Activated naive CD8-positive, alpha-beta T cell treated with anti-CD3 and anti-CD28 coated beads, Interleukin-2, amount 10 ng/mL, durations not matched to agents 7 days and 5 days (primary cell): ENCODE measurements around the gene CCNG2. TPM values are rescaled to one million over a fixed set of nuclear protein-coding genes. Genes with fewer than 3 reads are reported as not detected.

ENCODE experiments used
- ATAC-seq: fragments of 150-1000 bp; cut with Tn5 transposase; one replicate; pipeline ENCODE4 v1.10.0; 2021; ENCODE audit warnings: low read depth, moderate library complexity
- POLR2A ChIA-PET: fragments of 350-600 bp; sonication (Branson Sonifier 250); formaldehyde crosslinking; loops from one replicate; lab custom pipeline; 2021; ENCODE audit warnings: antibody characterized with exemption; lab: Charles Lee
- DNase-seq: peaks from one replicate; pipeline ENCODE4 v3.0.0; 2021
- H3K27ac Mint-ChIP-seq: one replicate; pipeline ENCODE4 v1.8.0; 2022; ENCODE audit warnings: mild to moderate bottlenecking, mixed read lengths
- H3K27me3 Mint-ChIP-seq: one replicate; pipeline ENCODE4 v1.8.0; 2022; ENCODE audit warnings: mild to moderate bottlenecking, moderate library complexity, mixed read lengths
- H3K36me3 Mint-ChIP-seq: one replicate; pipeline ENCODE4 v1.8.0; 2021; ENCODE audit warnings: mild to moderate bottlenecking, mixed read lengths
- H3K4me1 Mint-ChIP-seq: one replicate; pipeline ENCODE4 v1.8.0; 2021; ENCODE audit warnings: mixed read lengths
- H3K4me3 Mint-ChIP-seq: one replicate; pipeline ENCODE4 v1.8.0; 2022; ENCODE audit warnings: mild to moderate bottlenecking, moderate library complexity, mixed read lengths
- H3K9me3 Mint-ChIP-seq: one replicate; pipeline ENCODE4 v1.8.0; 2021; ENCODE audit warnings: mixed read lengths
- total RNA-seq, 2 experiments: library from RNA; stranded (reverse); gene quantifications; one replicate each; pipeline ENCODE4 v1.2.3, GENCODE V29; 2021

CCNG2 gene
- total RNA-seq, 2 experiments from 2014 or later = 29.3 to 29.7 TPM

DNA sequence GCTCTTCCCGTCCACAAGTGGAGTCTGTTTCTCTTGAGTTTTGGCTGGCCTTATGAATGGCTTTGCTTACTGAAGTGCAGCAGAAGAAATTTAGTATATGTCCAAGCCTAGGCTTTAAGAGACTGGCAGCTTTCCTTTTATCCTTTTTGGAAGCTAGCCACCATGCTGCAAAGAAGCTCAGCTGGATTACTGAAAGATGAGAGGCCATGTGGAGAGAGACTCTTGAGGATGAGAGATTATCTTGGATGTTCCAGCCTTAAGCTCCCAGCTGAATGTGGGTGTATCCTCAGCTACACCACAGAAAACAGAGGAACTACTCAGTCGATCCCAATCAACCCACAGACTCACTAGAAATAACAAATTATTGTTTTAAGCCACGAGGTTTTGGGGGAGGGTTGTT is 12.5 kb downstream of the CCNG2 start:
- no peaks in the 10 kb centered on the region for H3K27me3 Mint-ChIP-seq
- no peak overlapping the region for H3K4me3 Mint-ChIP-seq
- POLR2A ChIA-PET = no interaction called here
- peaks cover 33% of the 10 kb centered on the region for H3K36me3 Mint-ChIP-seq
- no peak overlapping the region for H3K27ac Mint-ChIP-seq
- no peak for DNase-seq
- no peaks in the 10 kb centered on the region for H3K9me3 Mint-ChIP-seq
- H3K4me1 Mint-ChIP-seq = peaks cover 3% of the 10 kb centered on the region
- ATAC-seq = no peak

DNA sequence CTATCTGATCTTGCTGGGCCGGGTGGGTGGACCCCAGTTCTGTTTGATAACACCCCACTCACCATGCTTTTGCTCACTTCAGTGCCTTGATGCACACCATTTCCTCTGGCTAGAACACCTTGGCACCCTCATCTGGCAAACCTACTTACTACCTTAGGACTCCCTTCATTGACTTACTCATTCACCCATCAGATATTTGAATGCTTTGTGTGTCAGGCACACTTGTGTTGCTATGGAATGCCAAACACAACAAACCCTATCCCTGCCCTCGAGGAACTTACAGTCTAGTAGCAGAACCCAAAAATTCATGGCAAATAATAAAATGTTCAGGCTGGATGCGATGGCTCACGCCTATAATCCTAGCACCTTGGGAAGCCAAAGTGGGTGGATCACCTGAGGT is 13.9 kb downstream of the CCNG2 start:
- H3K4me1 Mint-ChIP-seq = no peaks in the 10 kb centered on the region
- POLR2A ChIA-PET = no interaction called here
- no peak overlapping the region for H3K4me3 Mint-ChIP-seq
- DNase-seq = no peak
- ATAC-seq = no peak
- no peaks in the 10 kb centered on the region for H3K9me3 Mint-ChIP-seq
- peaks cover 22% of the 10 kb centered on the region for H3K36me3 Mint-ChIP-seq
- H3K27ac Mint-ChIP-seq = peak overlapping the region; percentile 19
- no peaks in the 10 kb centered on the region for H3K27me3 Mint-ChIP-seq

DNA sequence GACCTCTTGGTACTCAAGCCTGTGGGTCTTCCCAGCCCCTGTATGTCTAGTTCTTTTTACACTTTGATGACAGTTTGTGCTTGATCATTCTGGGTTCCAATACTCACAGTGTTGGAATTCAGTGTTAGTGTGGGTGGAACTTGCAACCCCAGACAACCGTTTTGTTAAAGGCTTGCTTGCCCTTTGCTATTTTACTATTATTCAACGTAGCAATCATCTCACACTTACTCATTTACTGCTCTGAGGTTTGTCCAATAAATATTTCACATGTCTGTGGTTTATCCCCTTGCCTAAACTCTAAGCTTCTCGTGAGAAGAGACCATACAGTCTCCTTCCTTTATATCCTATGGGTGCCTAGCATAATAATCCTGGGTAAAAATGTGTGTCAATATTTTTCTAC is 15.3 kb downstream of the CCNG2 start:
- POLR2A ChIA-PET = no interaction called here

DNA sequence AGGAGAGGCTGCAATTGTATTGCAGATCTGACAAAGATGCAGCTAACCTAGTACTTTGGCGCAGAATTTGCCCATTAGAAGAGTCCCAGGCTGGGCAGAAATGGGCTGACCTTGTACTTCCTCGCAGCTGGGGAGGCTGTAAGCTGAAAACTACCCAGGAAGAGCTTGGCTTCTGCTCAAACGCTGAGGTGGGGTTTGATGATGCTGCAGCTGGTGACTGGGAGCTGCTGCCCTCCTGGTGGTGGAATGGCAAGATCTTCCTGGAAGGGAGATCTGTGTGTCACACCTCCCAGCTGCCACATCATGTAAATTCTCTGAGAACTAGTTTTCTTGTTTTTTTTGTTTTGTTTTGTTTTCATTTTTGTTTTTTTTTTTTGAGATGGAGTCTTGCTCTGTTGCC is 17.4 kb downstream of the CCNG2 start:
- POLR2A ChIA-PET = no interaction called here
- H3K36me3 Mint-ChIP-seq = peaks cover 11% of the 10 kb centered on the region
- ATAC-seq = no peak

More for the DNA sequence above, 15.3 kb downstream of the CCNG2 start:
- Mint-ChIP-seq H3K4me1 (no peaks in the 10 kb centered on the region), H3K27ac (no peak overlapping the region), H3K9me3 (no peaks in the 10 kb centered on the region), H3K27me3 (peaks cover 5% of the 10 kb centered on the region), H3K4me3 (no peak overlapping the region), H3K36me3 (peaks cover 17% of the 10 kb centered on the region)
- ATAC-seq (no peak), DNase-seq (no peak)

DNA sequence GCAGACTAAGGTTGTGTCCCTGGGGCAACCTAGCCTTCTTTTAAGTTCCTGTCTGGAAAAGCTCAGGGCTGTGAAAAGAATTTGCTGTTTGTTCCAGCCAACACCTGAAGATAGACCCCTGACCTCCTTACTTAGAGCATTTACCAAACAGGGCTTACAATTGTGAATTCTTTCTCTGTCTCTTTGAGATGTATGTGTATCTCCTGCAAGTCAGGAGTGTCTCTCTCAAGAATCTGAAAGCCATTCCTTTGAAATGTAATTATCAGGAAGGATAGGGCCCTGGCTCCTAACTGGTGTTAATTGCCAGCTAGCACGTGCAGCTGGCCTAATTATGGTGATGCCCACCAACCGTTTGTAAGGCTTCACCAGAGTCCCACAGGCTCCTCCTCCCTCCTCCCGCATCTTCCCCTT is 18.2 kb downstream of the CCNG2 start:
- no peak for ATAC-seq
- Mint-ChIP-seq H3K27ac (no peak overlapping the region), H3K36me3 (peaks cover 7% of the 10 kb centered on the region), H3K4me1 (no peaks in the 10 kb centered on the region), H3K27me3 (peaks cover 20% of the 10 kb centered on the region), H3K9me3 (no peaks in the 10 kb centered on the region), H3K4me3 (no peak overlapping the region)
- no peak for DNase-seq
- POLR2A ChIA-PET = no interaction called here

More for the DNA sequence above, 17.4 kb downstream of the CCNG2 start:
- Mint-ChIP-seq H3K27ac (no peak overlapping the region), H3K4me1 (no peaks in the 10 kb centered on the region), H3K27me3 (peaks cover 18% of the 10 kb centered on the region), H3K4me3 (no peak overlapping the region), H3K9me3 (no peaks in the 10 kb centered on the region)
- DNase-seq = no peak

DNA sequence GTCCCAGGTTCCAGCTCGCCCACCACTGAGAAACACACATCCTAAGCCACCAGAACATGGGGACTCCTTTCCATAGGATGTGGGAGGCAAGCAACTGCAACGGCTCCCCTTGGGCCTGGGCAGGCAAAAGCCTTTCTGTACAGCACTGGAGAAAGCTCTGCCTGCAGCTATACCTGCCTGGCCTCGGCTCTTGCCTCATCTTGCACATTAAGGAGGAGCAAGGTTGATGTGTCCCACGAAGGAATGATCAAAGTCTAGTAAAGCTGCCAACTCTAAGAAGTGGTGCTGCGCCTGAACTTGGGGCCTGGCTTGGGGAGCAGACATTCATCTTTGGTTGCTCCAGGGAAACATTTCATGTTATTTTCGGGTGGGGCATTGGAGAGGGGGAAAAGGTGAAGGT is 19.6 kb downstream of the CCNG2 start:
- H3K27me3 Mint-ChIP-seq = peaks cover 20% of the 10 kb centered on the region
- no peaks in the 10 kb centered on the region for H3K9me3 Mint-ChIP-seq
- H3K36me3 Mint-ChIP-seq = no peaks in the 10 kb centered on the region
- H3K4me3 Mint-ChIP-seq = no peak overlapping the region
- no peak overlapping the region for H3K27ac Mint-ChIP-seq
- DNase-seq (no peak), ATAC-seq (no peak)
- no peaks in the 10 kb centered on the region for H3K4me1 Mint-ChIP-seq
- POLR2A ChIA-PET = no interaction called here

DNA sequence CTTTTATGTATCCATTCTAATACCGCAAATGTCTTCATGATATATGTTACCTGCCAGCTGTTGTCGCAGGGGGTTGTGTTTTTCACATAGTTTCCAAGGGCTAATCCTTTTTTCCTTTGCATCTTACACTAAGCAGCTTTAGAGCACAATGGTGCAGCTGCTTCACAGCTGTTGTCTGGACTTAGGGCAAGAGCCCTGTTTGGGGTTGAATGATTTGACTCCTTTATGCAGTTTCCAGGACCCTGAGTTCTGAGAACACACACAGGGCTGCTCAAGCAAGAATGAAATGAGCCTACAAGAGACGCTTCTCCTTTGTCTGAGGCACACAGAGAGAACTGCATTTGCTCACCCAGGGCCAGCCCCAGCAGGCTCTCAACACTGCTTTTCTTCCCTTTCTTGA is 20.2 kb downstream of the CCNG2 start:
- Mint-ChIP-seq H3K4me1 (no peaks in the 10 kb centered on the region), H3K9me3 (no peaks in the 10 kb centered on the region), H3K27ac (no peak overlapping the region), H3K36me3 (no peaks in the 10 kb centered on the region), H3K4me3 (no peak overlapping the region), H3K27me3 (peaks cover 20% of the 10 kb centered on the region)
- POLR2A ChIA-PET = no interaction called here
- DNase-seq = no peak
- no peak for ATAC-seq

DNA sequence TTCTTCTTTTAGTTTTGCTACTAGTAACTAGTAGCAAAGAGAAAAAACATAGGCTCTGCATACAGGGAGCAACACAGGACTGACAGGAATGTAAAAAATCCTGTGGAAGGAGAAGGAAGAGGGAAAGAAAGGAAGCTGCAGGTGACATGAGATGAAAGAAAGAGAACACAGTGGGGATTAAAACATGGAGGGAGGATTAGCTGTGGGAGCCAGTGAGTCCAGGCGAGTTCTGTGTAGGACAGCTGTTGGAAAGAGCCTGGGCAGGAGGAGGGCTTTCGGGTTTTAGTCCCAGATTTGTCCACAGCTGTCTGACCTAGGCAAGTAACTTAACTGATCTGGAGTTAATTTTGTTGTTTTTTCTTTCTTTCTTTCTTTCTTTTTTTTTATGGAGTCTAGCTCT is 21.6 kb downstream of the CCNG2 start:
- no peak overlapping the region for H3K4me3 Mint-ChIP-seq
- ATAC-seq = no peak
- no peaks in the 10 kb centered on the region for H3K9me3 Mint-ChIP-seq
- DNase-seq = no peak
- H3K4me1 Mint-ChIP-seq = no peaks in the 10 kb centered on the region
- no peak overlapping the region for H3K27ac Mint-ChIP-seq
- POLR2A ChIA-PET = no interaction called here
- no peaks in the 10 kb centered on the region for H3K36me3 Mint-ChIP-seq
- peaks cover 20% of the 10 kb centered on the region for H3K27me3 Mint-ChIP-seq

DNA sequence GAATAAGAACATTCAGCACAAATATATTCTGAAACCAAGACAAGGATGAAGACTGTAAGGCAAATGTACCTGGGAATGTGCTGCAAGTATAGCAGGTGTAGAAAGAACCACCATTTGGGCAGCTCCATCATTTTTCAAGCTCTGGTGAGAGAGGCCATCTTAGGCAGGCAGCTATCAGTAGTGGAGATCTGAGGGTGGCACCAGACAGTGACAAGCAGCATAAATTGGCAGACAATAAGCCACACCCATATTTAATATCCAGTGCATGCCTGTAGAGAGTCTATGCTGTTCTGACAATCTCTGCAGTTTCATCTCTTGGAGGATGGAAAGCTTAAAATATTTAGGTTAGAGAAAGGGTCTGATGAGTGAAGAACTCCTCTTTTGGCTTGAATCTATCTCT is 22.5 kb downstream of the CCNG2 start:
- no peak for DNase-seq
- H3K27me3 Mint-ChIP-seq = peaks cover 23% of the 10 kb centered on the region
- POLR2A ChIA-PET = no interaction called here

DNA sequence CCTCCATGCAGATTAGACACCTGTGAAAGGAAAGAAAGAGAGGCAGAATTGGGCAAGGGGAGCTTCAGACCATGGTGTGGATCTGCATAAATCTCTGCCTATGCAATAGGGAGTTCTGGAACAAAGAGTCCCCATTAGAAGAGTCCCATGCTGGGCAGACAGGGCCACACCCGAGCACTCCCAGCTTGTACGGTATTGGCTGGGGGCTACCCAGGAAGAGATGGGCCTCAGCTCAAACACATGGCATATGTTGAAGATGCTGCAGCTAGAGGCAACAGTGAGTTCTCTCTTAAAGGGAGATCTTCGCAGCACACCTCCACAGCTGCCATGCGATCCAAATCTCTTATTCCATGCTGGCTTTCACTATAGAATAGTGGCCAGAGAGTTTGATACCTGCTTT is 24.7 kb downstream of the CCNG2 start:
- Mint-ChIP-seq H3K4me1 (no peaks in the 10 kb centered on the region), H3K27ac (no peak overlapping the region), H3K9me3 (no peaks in the 10 kb centered on the region), H3K36me3 (no peaks in the 10 kb centered on the region), H3K27me3 (peaks cover 28% of the 10 kb centered on the region), H3K4me3 (no peak overlapping the region)
- no peak for ATAC-seq
- POLR2A ChIA-PET = interaction anchor here (0.6 kb wide), 1 partner anchor 12 kb away, joined by 3 read pairs; no protein-coding TSS in a partner anchor
- DNase-seq = no peak

More for the DNA sequence above, 22.5 kb downstream of the CCNG2 start:
- Mint-ChIP-seq H3K4me3 (no peak overlapping the region), H3K36me3 (no peaks in the 10 kb centered on the region), H3K9me3 (no peaks in the 10 kb centered on the region), H3K4me1 (no peaks in the 10 kb centered on the region), H3K27ac (no peak overlapping the region)
- no peak for ATAC-seq

DNA sequence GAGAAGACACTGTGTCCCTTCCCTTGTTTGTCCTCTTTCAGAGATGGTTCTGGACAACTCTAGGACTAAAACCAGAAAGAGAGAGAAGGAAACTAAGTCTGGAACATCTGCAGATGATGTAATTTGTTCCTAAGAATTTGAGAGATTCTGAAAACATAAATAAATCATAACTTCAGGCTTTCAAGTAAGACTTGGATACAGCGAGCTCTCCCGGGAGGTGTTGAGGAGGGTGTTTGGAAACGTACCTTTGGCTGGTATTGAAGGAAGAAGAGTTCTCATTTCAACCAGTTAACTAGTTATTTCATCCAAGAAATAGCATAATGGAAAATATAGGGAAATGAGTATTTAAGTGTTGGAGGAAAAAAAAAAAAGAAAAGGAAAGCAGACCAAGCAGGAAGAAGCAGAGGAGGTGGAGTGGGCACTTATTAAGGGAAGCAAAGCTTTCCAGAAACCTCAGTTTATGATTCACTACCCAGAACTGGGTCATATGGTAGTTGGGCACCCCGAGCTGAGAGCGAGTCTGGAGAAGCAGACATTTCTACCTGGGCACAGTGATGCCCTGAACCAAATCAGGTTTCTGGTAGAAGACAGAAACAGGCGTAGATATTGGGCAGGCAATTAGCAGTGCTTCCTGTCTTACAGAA is 26.9 kb downstream of the CCNG2 start:
- no peaks in the 10 kb centered on the region for H3K36me3 Mint-ChIP-seq
- DNase-seq (no peak), ATAC-seq (no peak)
- H3K4me1 Mint-ChIP-seq = peaks cover 4% of the 10 kb centered on the region
- no peak overlapping the region for H3K4me3 Mint-ChIP-seq
- no peak overlapping the region for H3K27ac Mint-ChIP-seq
- peaks cover 12% of the 10 kb centered on the region for H3K27me3 Mint-ChIP-seq
- no peaks in the 10 kb centered on the region for H3K9me3 Mint-ChIP-seq
- POLR2A ChIA-PET = no interaction called here

DNA sequence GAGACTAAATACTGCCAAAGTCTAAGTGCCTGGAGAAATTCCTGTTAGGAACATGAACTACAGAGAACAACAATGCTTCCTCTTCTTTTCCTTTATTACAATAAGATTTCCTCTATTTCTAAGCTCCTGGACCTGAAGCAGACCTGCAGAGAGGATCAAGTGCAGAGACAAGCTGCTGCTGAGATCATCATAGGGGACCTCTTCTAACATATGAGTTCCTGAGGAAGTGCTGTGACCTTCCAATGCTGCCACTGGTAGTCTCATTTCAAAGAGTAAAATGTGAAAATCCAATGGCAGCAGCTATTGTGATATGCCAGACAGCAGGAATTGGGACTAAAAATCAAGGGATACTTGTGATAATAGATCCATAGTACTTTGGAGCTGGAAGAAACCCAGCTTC is 28.0 kb downstream of the CCNG2 start:
- ATAC-seq (no peak), DNase-seq (no peak)
- Mint-ChIP-seq H3K27me3 (peaks cover 12% of the 10 kb centered on the region), H3K4me1 (peaks cover 4% of the 10 kb centered on the region), H3K36me3 (no peaks in the 10 kb centered on the region), H3K27ac (no peak overlapping the region), H3K9me3 (no peaks in the 10 kb centered on the region), H3K4me3 (no peak overlapping the region)
- POLR2A ChIA-PET = no interaction called here

DNA sequence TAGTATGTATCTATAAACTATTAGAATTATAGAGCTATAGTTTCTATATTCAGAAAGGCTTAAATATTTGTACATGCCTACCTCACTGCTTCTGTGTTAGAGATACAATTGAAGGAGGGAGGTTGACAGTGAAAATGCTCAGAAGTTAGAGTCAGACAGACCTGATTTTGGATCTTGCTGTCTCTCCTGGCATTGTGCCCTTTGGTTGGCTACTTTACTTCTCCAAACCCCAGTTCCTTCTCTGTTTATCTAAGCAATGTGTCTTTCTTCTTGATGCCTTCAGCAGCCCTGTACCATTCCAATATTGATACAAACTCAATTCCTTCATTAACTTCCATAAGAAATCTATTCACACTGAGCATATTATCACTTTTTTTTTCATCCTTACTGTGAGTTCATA is 28.7 kb downstream of the CCNG2 start:
- Mint-ChIP-seq H3K36me3 (no peaks in the 10 kb centered on the region), H3K9me3 (no peaks in the 10 kb centered on the region), H3K4me3 (no peak overlapping the region), H3K27ac (no peak overlapping the region), H3K4me1 (peaks cover 4% of the 10 kb centered on the region), H3K27me3 (peaks cover 10% of the 10 kb centered on the region)
- no peak for DNase-seq
- ATAC-seq = no peak
- POLR2A ChIA-PET = interaction anchor here (0.7 kb wide), 1 partner anchor 236 kb away, joined by 3 read pairs; the partner anchor contains the start of gene SEPTIN11

DNA sequence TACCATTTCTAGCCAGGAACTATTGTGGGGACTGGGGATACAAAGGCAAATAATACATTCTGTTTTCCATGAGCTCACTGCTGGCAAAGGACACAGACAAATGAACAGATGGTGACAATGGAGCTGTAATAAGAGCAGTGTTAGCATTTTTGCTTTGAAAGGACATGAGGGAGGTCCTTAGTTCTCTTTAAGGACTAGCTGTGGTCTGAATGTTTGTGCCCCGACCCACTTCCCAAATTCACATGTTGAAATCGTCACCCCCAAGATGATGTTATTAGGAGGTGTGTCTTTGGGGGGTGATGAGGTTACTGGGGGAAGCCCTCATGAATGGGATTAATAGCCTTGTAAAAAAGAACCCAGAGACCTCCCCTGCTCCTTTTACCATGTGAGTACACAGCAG is 30.3 kb downstream of the CCNG2 start:
- Mint-ChIP-seq H3K4me3 (no peak overlapping the region), H3K36me3 (no peaks in the 10 kb centered on the region), H3K27ac (no peak overlapping the region), H3K27me3 (peaks cover 10% of the 10 kb centered on the region), H3K9me3 (no peaks in the 10 kb centered on the region), H3K4me1 (peaks cover 4% of the 10 kb centered on the region)
- POLR2A ChIA-PET = interaction anchor here (0.9 kb wide), 1 partner anchor 89 kb away, joined by 3 read pairs; no protein-coding TSS in a partner anchor
- DNase-seq (no peak), ATAC-seq (no peak)
